ENCODE results near the gene TCEANC2. TPM values are rescaled to one million over a fixed set of nuclear protein-coding genes. Genes with fewer than 3 reads are reported as not detected.

TCEANC2 gene
- total RNA-seq, 4 donors from 2014 or later = 1.9 to 4.3 (median 3.2) TPM

DNA sequence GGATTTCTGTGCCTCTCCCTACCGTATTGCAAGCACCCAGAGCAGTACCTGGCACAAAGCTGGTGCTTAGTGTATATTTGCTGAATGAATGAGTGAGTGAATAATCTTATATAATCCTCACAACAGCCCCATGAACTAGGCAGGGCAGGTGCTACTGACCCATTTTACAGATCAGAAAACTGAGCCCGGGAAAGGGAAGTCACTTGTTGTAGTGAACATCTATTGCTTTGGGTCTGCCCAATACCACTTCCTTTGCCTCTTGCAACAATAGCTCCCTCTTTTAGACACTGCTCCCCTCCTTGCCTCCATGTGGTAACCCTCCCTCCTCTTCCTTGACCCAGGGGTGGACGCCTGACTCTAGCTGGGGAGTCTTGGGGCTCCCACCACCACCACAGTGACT is 96.3 kb downstream of the TCEANC2 start:
- H3K36me3 ChIP-seq = no peaks in the 10 kb centered on the region

GRCh38 chr1:54151013-54151412 is 97.6 kb downstream of the TCEANC2 start:
- TF ChIP-seq, protein P1, sequence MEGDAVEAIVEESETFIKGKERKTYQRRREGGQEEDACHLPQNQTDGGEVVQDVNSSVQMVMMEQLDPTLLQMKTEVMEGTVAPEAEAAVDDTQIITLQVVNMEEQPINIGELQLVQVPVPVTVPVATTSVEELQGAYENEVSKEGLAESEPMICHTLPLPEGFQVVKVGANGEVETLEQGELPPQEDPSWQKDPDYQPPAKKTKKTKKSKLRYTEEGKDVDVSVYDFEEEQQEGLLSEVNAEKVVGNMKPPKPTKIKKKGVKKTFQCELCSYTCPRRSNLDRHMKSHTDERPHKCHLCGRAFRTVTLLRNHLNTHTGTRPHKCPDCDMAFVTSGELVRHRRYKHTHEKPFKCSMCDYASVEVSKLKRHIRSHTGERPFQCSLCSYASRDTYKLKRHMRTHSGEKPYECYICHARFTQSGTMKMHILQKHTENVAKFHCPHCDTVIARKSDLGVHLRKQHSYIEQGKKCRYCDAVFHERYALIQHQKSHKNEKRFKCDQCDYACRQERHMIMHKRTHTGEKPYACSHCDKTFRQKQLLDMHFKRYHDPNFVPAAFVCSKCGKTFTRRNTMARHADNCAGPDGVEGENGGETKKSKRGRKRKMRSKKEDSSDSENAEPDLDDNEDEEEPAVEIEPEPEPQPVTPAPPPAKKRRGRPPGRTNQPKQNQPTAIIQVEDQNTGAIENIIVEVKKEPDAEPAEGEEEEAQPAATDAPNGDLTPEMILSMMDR (IDR thresholded peaks at IDR 0.05) = no peak
- TF ChIP-seq POLR2A (IDR thresholded peaks at IDR 0.05) = no peak
- H3K4me3 ChIP-seq = no peak overlapping the region
- H3K9me3 ChIP-seq = no peaks in the 10 kb centered on the region
- 88 to 90% methylated on average over 5 of the region's 5 CpGs for WGBS, 2 donors
- H3K4me1 ChIP-seq = peaks cover 15 to 19% (median 18%) of the 10 kb centered on the region in 3 donors
- H3K27me3 ChIP-seq = no peaks in the 10 kb centered on the region
- DNase-seq = no peak
- H3K36me3 ChIP-seq = no peaks in the 10 kb centered on the region
- intact Hi-C loops (cut with DNase I) = no loop called here
- no peak overlapping the region for H3K27ac ChIP-seq

More for the DNA sequence above, 96.3 kb downstream of the TCEANC2 start:
- intact Hi-C loops (cut with DNase I) = no loop called here
- Histone ChIP-seq H3K27ac (no peak overlapping the region), H3K4me1 (peaks cover 15 to 18% (median 17%) of the 10 kb centered on the region in 3 donors), H3K9me3 (no peaks in the 10 kb centered on the region), H3K27me3 (no peaks in the 10 kb centered on the region), H3K4me3 (no peak overlapping the region)
- TF ChIP-seq, protein P1 (IDR thresholded peaks at IDR 0.05) = no peak
- no peak for TF ChIP-seq POLR2A (IDR thresholded peaks at IDR 0.05)
- 75 to 100% methylated on average over 3 of the region's 3 CpGs for WGBS, 2 donors
- no peak for DNase-seq

DNA sequence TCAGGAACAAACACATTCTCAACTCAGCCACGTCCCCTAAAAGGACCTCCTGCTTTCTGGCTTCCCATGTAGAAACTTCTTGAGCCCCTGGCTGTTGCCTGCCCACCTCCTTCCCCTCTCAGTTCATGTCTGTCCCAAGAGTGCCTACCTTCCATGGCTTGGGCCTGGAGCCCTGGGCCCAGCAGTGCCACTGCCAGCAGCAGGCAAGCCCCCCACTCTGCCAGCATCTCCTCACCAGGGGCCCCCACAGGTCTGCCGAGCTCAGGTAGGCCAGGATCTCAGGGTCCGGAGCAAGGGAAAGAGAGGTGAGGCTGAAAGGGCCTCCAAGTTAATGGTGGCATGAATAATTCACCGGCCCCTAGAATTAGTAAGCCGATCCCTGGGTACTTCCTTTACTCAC is 99.3 kb downstream of the TCEANC2 start, which contains the start of gene CDCP2:
Gene CDCP2 (minus strand): TSS at position 305 of the 400 bp plus-strand sequence. CDS start 78 bp downstream, at position 227.
- intact Hi-C loops (cut with DNase I) = no loop called here
- TF ChIP-seq, protein P1 (IDR thresholded peaks at IDR 0.05) = no peak
- TF ChIP-seq POLR2A (IDR thresholded peaks at IDR 0.05) = no peak
- DNase-seq = no peak

GRCh38 chr1:54153535-54154439 is 100.4 kb downstream of the TCEANC2 start:
- H3K27me3 ChIP-seq = no peaks in the 10 kb centered on the region
- intact Hi-C loops (cut with DNase I) = no loop called here
- H3K36me3 ChIP-seq = no peaks in the 10 kb centered on the region
- TF ChIP-seq, protein P1 (IDR thresholded peaks at IDR 0.05) = no peak
- TF ChIP-seq POLR2A (IDR thresholded peaks at IDR 0.05) = no peak
- no peak for DNase-seq
- H3K9me3 ChIP-seq = no peaks in the 10 kb centered on the region
- peaks cover 15 to 32% (median 18%) of the 10 kb centered on the region in 3 donors for H3K4me1 ChIP-seq
- peak overlapping the region; percentile 41 to 72 (median 52) for H3K27ac ChIP-seq
- WGBS, 2 donors = 33% methylated on average over 18 of the region's 19 CpGs
- H3K4me3 ChIP-seq = no peak overlapping the region

More for the DNA sequence above, 99.3 kb downstream of the TCEANC2 start, which contains the start of gene CDCP2:
- Histone ChIP-seq H3K27me3 (no peaks in the 10 kb centered on the region), H3K27ac (peak within 1 kb of the TSS; percentile 41 to 72 (median 52)), H3K4me3 (no peak within 1 kb of the TSS), H3K9me3 (no peaks in the 10 kb centered on the region), H3K36me3 (no peaks in the 10 kb centered on the region), H3K4me1 (peaks cover 15 to 22% (median 18%) of the 10 kb centered on the region in 3 donors)
- 83 to 97% methylated on average over 3 to 4 of the region's 5 CpGs for WGBS, 2 donors

Small RNA genes within 50 kb of the gene (small RNA-seq; reads per million reads assigned to genes)
- 0 reads per million in 4 donors for gene AL353898.1
- gene AL353898.2 = 0 reads per million in 4 donors

Other genes starting within 250 kb of the TCEANC2 start
- gene NDC1, start 215.3 kb upstream of the TCEANC2 start, total RNA-seq = 10 to 100 TPM in 3 of 4 donors, 1 to 10 TPM in 1; 7.2 to 29.1 (median 21.0) TPM
- gene YIPF1, start 163.8 kb upstream of the TCEANC2 start, total RNA-seq = 10 to 100 TPM; 15.8 to 25.3 (median 17.0) TPM
- gene DIO1, start 159.4 kb upstream of the TCEANC2 start, total RNA-seq = not detected
- 10 to 100 TPM; 11.7 to 24.6 (median 17.1) TPM for gene IFT25, start 107.9 kb upstream of the TCEANC2 start, total RNA-seq
- 10 to 100 TPM; 18.7 to 24.3 (median 23.3) TPM for gene LRRC42, start 107.3 kb upstream of the TCEANC2 start, total RNA-seq
- gene LDLRAD1, start 35.4 kb upstream of the TCEANC2 start, total RNA-seq = 1 to 10 TPM in 1 of 4 donors, under 1 TPM in 1, not detected in 2; 0.49 to 1.4 TPM
- gene TMEM59, start 404 bp upstream of the TCEANC2 start, total RNA-seq = 100 to 1,000 TPM; 166 to 356 (median 232) TPM
- under 1 TPM in 1 of 4 donors, not detected in 3; 0.19 TPM for gene CDCP2, start 99.4 kb downstream of the TCEANC2 start, total RNA-seq
- gene CYB5RL, start 146.4 kb downstream of the TCEANC2 start, total RNA-seq = 1 to 10 TPM; 2.2 to 4.7 (median 3.0) TPM
- 100 to 1,000 TPM in 1 of 4 donors, 10 to 100 TPM in 3; 63.1 to 101 (median 79.3) TPM for gene MRPL37, start 146.6 kb downstream of the TCEANC2 start, total RNA-seq

Data from esophagus squamous epithelium (tissue), 5 donors.